ENCODE measurements around the gene GJD2. TPM values are rescaled to one million over a fixed set of nuclear protein-coding genes. Genes with fewer than 3 reads are reported as not detected.

Gene GJD2
- not detected for total RNA-seq
- not detected for polyA plus RNA-seq

GRCh38 chr15:34754674-34755418, at the start of gene GJD2:
GJD2 (minus strand) TSS chr15:34754998; CDS start chr15:34754488, 510 bp downstream.
- Histone ChIP-seq H3K9me3 (ENCODE audit: control insufficient read depth in 1 of 2, low read length in 2 of 2) (no peaks in the 10 kb centered on the region), H3K4me3 (ENCODE audit: low read length in 2 of 2) (no peak within 1 kb of the TSS), H3K4me1 (ENCODE audit: insufficient read depth, low read length) (no peaks in the 10 kb centered on the region), H3K27ac (ENCODE audit: low read depth, low read length) (no peak within 1 kb of the TSS), H3K27me3 (ENCODE audit: insufficient read depth, low read length) (peaks cover 18% of the 10 kb centered on the region), H3K36me3 (ENCODE audit: insufficient read depth, low read length) (no peaks in the 10 kb centered on the region)
- H3K4me1 Mint-ChIP-seq: peaks cover 2 to 15% (median 4%) of the 10 kb centered on the region in 4 donors
- peaks cover 0 to 2% (median 0%) of the 10 kb centered on the region in 8 donors for H3K9me3 Mint-ChIP-seq
- H3K4me3 Mint-ChIP-seq: peak within 1 kb of the TSS in 6 of 8 donors; percentile 3 to 68 (median 56)
- ChIA-PET CTCF (ENCODE audit: partially characterized antibody) (no interaction called here), POLR2A (ENCODE audit: partially characterized antibody) (no interaction called here)
- no peak for DNase-seq
- peaks cover 28 to 54% of the 10 kb centered on the region in 2 donors for H3K27me3 Mint-ChIP-seq
- intact Hi-C loops (cut with micrococcal nuclease): no loop called here
- no peaks in the 10 kb centered on the region for H3K36me3 Mint-ChIP-seq
- H3K27ac Mint-ChIP-seq: no peak within 1 kb of the TSS

- H3K27ac Mint-ChIP-seq: no peak overlapping the region
- CTCF ChIA-PET (ENCODE audit: partially characterized antibody): no interaction called here
Measured at GRCh38 chr15:34804113-34804512, 49.3 kb upstream of the GJD2 start.

GRCh38 chr15:34802803-34803750, 48.3 kb upstream of the GJD2 start:
- Mint-ChIP-seq H3K27ac (no peak overlapping the region), H3K27me3 (peaks cover 11 to 23% of the 10 kb centered on the region in 2 donors), H3K4me3 (no peak overlapping the region), H3K36me3 (no peaks in the 10 kb centered on the region), H3K4me1 (no peaks in the 10 kb centered on the region), H3K9me3 (peaks cover 0 to 12% (median 4%) of the 10 kb centered on the region in 8 donors)
- no peak overlapping the region for H3K27ac ChIP-seq (ENCODE audit: low read depth, low read length)
- POLR2A ChIA-PET (ENCODE audit: partially characterized antibody): no interaction called here
- no peaks in the 10 kb centered on the region for H3K27me3 ChIP-seq (ENCODE audit: insufficient read depth, low read length)
- intact Hi-C loops (cut with micrococcal nuclease): no loop called here
- CTCF ChIA-PET (ENCODE audit: partially characterized antibody): no interaction called here
- no peaks in the 10 kb centered on the region for H3K36me3 ChIP-seq (ENCODE audit: insufficient read depth, low read length)
- no peak for DNase-seq
- H3K9me3 ChIP-seq (ENCODE audit: control insufficient read depth in 1 of 2, low read length in 2 of 2): no peaks in the 10 kb centered on the region
- no peak overlapping the region for H3K4me3 ChIP-seq (ENCODE audit: low read length in 2 of 2)
- H3K4me1 ChIP-seq (ENCODE audit: insufficient read depth, low read length): no peaks in the 10 kb centered on the region

More at GRCh38 chr15:34804113-34804512, 49.3 kb upstream of the GJD2 start:
- no peak overlapping the region for H3K4me3 Mint-ChIP-seq
- DNase-seq: no peak
- Histone ChIP-seq H3K27ac (ENCODE audit: low read depth, low read length) (no peak overlapping the region), H3K4me1 (ENCODE audit: insufficient read depth, low read length) (no peaks in the 10 kb centered on the region), H3K4me3 (ENCODE audit: low read length in 2 of 2) (no peak overlapping the region), H3K9me3 (ENCODE audit: control insufficient read depth in 1 of 2, low read length in 2 of 2) (no peaks in the 10 kb centered on the region), H3K36me3 (ENCODE audit: insufficient read depth, low read length) (no peaks in the 10 kb centered on the region), H3K27me3 (ENCODE audit: insufficient read depth, low read length) (no peaks in the 10 kb centered on the region)
- no peaks in the 10 kb centered on the region for H3K4me1 Mint-ChIP-seq
- no peaks in the 10 kb centered on the region for H3K36me3 Mint-ChIP-seq
- peaks cover 10 to 23% of the 10 kb centered on the region in 2 donors for H3K27me3 Mint-ChIP-seq
- intact Hi-C loops (cut with micrococcal nuclease): no loop called here
- POLR2A ChIA-PET (ENCODE audit: partially characterized antibody): no interaction called here
- peaks cover 0 to 12% (median 6%) of the 10 kb centered on the region in 8 donors for H3K9me3 Mint-ChIP-seq

GRCh38 chr15:34802371-34802770, 47.6 kb upstream of the GJD2 start:
- no peak for DNase-seq
- H3K27me3 ChIP-seq (ENCODE audit: insufficient read depth, low read length): no peaks in the 10 kb centered on the region
- H3K4me3 ChIP-seq (ENCODE audit: low read length in 2 of 2): no peak overlapping the region
- H3K4me1 ChIP-seq (ENCODE audit: insufficient read depth, low read length): no peaks in the 10 kb centered on the region
- H3K27ac ChIP-seq (ENCODE audit: low read depth, low read length): no peak overlapping the region
- Mint-ChIP-seq H3K36me3 (no peaks in the 10 kb centered on the region), H3K27ac (no peak overlapping the region), H3K27me3 (peaks cover 14 to 26% of the 10 kb centered on the region in 2 donors), H3K4me3 (no peak overlapping the region), H3K4me1 (no peaks in the 10 kb centered on the region), H3K9me3 (peaks cover 0 to 12% (median 4%) of the 10 kb centered on the region in 8 donors)
- ChIA-PET POLR2A (ENCODE audit: partially characterized antibody) (no interaction called here), CTCF (ENCODE audit: partially characterized antibody) (no interaction called here)
- H3K36me3 ChIP-seq (ENCODE audit: insufficient read depth, low read length): no peaks in the 10 kb centered on the region
- intact Hi-C loops (cut with micrococcal nuclease): no loop called here
- H3K9me3 ChIP-seq (ENCODE audit: control insufficient read depth in 1 of 2, low read length in 2 of 2): no peaks in the 10 kb centered on the region

GRCh38 chr15:34799149-34800101, 44.6 kb upstream of the GJD2 start:
- ChIA-PET POLR2A (ENCODE audit: partially characterized antibody) (interaction anchor here (0.6 kb wide), 1 partner anchor 756 kb away, joined by 3 read pairs; no protein-coding TSS in a partner anchor), CTCF (ENCODE audit: partially characterized antibody) (no interaction called here)
- Histone ChIP-seq H3K36me3 (ENCODE audit: insufficient read depth, low read length) (no peaks in the 10 kb centered on the region), H3K4me3 (ENCODE audit: low read length in 2 of 2) (no peak overlapping the region), H3K27me3 (ENCODE audit: insufficient read depth, low read length) (no peaks in the 10 kb centered on the region), H3K4me1 (ENCODE audit: insufficient read depth, low read length) (no peaks in the 10 kb centered on the region), H3K27ac (ENCODE audit: low read depth, low read length) (no peak overlapping the region), H3K9me3 (ENCODE audit: control insufficient read depth in 1 of 2, low read length in 2 of 2) (no peaks in the 10 kb centered on the region)
- Mint-ChIP-seq H3K9me3 (peaks cover 0 to 2% (median 0%) of the 10 kb centered on the region in 8 donors), H3K4me3 (no peak overlapping the region), H3K27me3 (peaks cover 25 to 28% of the 10 kb centered on the region in 2 donors), H3K27ac (no peak overlapping the region), H3K36me3 (no peaks in the 10 kb centered on the region), H3K4me1 (peaks cover 0 to 5% (median 0%) of the 10 kb centered on the region in 4 donors)
- intact Hi-C loops (cut with micrococcal nuclease): no loop called here
- no peak for DNase-seq

GRCh38 chr15:34796847-34797435, 42.1 kb upstream of the GJD2 start:
- intact Hi-C loops (cut with micrococcal nuclease): no loop called here
- no peak for DNase-seq
- Histone ChIP-seq H3K27ac (ENCODE audit: low read depth, low read length) (no peak overlapping the region), H3K9me3 (ENCODE audit: control insufficient read depth in 1 of 2, low read length in 2 of 2) (no peaks in the 10 kb centered on the region), H3K27me3 (ENCODE audit: insufficient read depth, low read length) (no peaks in the 10 kb centered on the region), H3K4me1 (ENCODE audit: insufficient read depth, low read length) (no peaks in the 10 kb centered on the region), H3K36me3 (ENCODE audit: insufficient read depth, low read length) (no peaks in the 10 kb centered on the region), H3K4me3 (ENCODE audit: low read length in 2 of 2) (no peak overlapping the region)
- Mint-ChIP-seq H3K4me1 (peaks cover 0 to 11% (median 0%) of the 10 kb centered on the region in 4 donors), H3K27me3 (peaks cover 34 to 45% of the 10 kb centered on the region in 2 donors), H3K36me3 (no peaks in the 10 kb centered on the region), H3K9me3 (peaks cover 0 to 2% (median 0%) of the 10 kb centered on the region in 8 donors), H3K4me3 (no peak overlapping the region), H3K27ac (no peak overlapping the region)
- ChIA-PET CTCF (ENCODE audit: partially characterized antibody) (interaction anchor here (1.4 kb wide), 1 partner anchor 20 kb away, joined by 3 read pairs; no protein-coding TSS in a partner anchor), POLR2A (ENCODE audit: partially characterized antibody) (no interaction called here)
